PC-3 (cell line): Measurements from ENCODE around the gene GDF2. TPM values are rescaled to one million over a fixed set of nuclear protein-coding genes. Genes with fewer than 3 reads are reported as not detected.

Experiments
- ATAC-seq: fragments of 200-7000 bp; cut with Tn5 transposase; 2 replicates; pipeline ENCODE4 v1.9.1; 2020; ENCODE audit warnings: mild to moderate bottlenecking, moderate library complexity
- BruUV-seq: library from RNA; stranded (reverse); fragments of 400-500 nt; replicated peaks from 2 replicates; lab custom pipeline; 2021; lab: Mats Ljungman, UMichigan
- CTCF ChIA-PET: fragments of 300-600 bp; sonication (Branson Sonifier 250); formaldehyde crosslinking; loops from one replicate; lab custom pipeline; 2022; ENCODE audit warnings: antibody characterized with exemption; lab: Charles Lee
- POLR2A ChIA-PET: fragments of 300-600 bp; sonication (Branson Sonifier 250); formaldehyde crosslinking; loops from one replicate; lab custom pipeline; 2022; ENCODE audit warnings: antibody characterized with exemption; ENCODE audit not compliant: unreplicated experiment; lab: Charles Lee
- DNase-seq: peaks from one replicate; pipeline ENCODE4 v3.0.0-alpha.2; 2015
- H2AFZ ChIP-seq: fragments of 300-600 bp; sonication (generic); 2 replicates; pipeline ENCODE4 v1.6.0; 2016; ENCODE audit warnings: antibody characterized with exemption, low read length
- H3F3A ChIP-seq: fragments of 300-600 bp; sonication (generic); one replicate; pipeline ENCODE4 v1.6.0; 2017; ENCODE audit warnings: antibody characterized with exemption, low read length, control low read depth, mild to moderate bottlenecking; ENCODE audit not compliant: unreplicated experiment
- H3K27ac ChIP-seq: fragments of 300-600 bp; sonication (generic); 2 replicates; pipeline ENCODE4 v1.5.1; 2016; ENCODE audit warnings: mild to moderate bottlenecking, low read length
- H3K27me3 ChIP-seq: fragments of 300-600 bp; sonication (generic); 2 replicates; pipeline ENCODE4 v1.6.1; 2016; ENCODE audit warnings: low read length, mixed read lengths
- H3K36me3 ChIP-seq: fragments of 300-600 bp; sonication (generic); 2 replicates; pipeline ENCODE4 v1.6.1; 2016; ENCODE audit warnings: low read depth, mixed run types, low read length, mixed read lengths
- H3K4me1 ChIP-seq: fragments of 300-600 bp; sonication (generic); 2 replicates; pipeline ENCODE4 v1.5.1; 2016; ENCODE audit warnings: low read length; ENCODE audit not compliant: insufficient read depth
- H3K4me2 ChIP-seq: fragments of 300-600 bp; sonication (generic); 2 replicates; pipeline ENCODE4 v1.6.0; 2016; ENCODE audit warnings: low read length
- H3K4me3 ChIP-seq: fragments of 300-600 bp; sonication (generic); 2 replicates; pipeline ENCODE4 v1.5.1; 2016; ENCODE audit warnings: mild to moderate bottlenecking, low read length, mixed read lengths
- H3K79me2 ChIP-seq: fragments of 300-600 bp; sonication (generic); 2 replicates; pipeline ENCODE4 v1.6.1; 2017; ENCODE audit warnings: low read length, mixed read lengths
- H3K9ac ChIP-seq: fragments of 300-600 bp; sonication (generic); 2 replicates; pipeline ENCODE4 v1.6.0; 2016; ENCODE audit warnings: mild to moderate bottlenecking, low read length
- H3K9me2 ChIP-seq: fragments of 300-600 bp; sonication (generic); replicated peaks from 2 replicates; pipeline ENCODE4 v1.6.1; 2016; ENCODE audit warnings: mixed run types, low read length, mixed read lengths
- H3K9me3 ChIP-seq: fragments of 300-600 bp; sonication (generic); 2 replicates; pipeline ENCODE4 v1.6.1; 2016; ENCODE audit warnings: low read length, mixed read lengths
- H4K20me1 ChIP-seq: fragments of 300-600 bp; sonication (generic); 2 replicates; pipeline ENCODE4 v1.6.1; 2016; ENCODE audit warnings: low read length, mixed read lengths
- CTCF ChIP-seq: fragments of 300-600 bp; sonication (generic); conservative IDR thresholded peaks from 2 replicates; pipeline ENCODE4 v1.5.1; 2017; ENCODE audit warnings: antibody characterized with exemption, low read depth, mild to moderate bottlenecking, low read length
- EZH2 ChIP-seq: fragments of 300-600 bp; sonication (generic); IDR thresholded peaks from one replicate; pipeline ENCODE4 v1.6.1; 2017; ENCODE audit warnings: antibody characterized with exemption, mild to moderate bottlenecking, low read length; ENCODE audit not compliant: unreplicated experiment
- EZH2phosphoT487 ChIP-seq: fragments of 300-600 bp; sonication (generic); IDR thresholded peaks from 2 replicates; pipeline ENCODE4 v1.6.1; 2018; ENCODE audit warnings: mild to moderate bottlenecking, antibody characterized with exemption, low read length, borderline replicate concordance
- intact Hi-C: fragments of 100-400 bp; cut with micrococcal nuclease; formaldehyde crosslinking; loops from 2 replicates; pipeline ENCODE4 v1.9.0; 2023
- total RNA-seq: library from RNA; depleted of rRNA; stranded (reverse); fragments of >200 nt; gene quantifications from 2 replicates; pipeline ENCODE4 v1.2.3, GENCODE V29; 2014

GDF2 gene
- total RNA-seq, 1 experiment from 2014 or later, result not detected

DNA sequence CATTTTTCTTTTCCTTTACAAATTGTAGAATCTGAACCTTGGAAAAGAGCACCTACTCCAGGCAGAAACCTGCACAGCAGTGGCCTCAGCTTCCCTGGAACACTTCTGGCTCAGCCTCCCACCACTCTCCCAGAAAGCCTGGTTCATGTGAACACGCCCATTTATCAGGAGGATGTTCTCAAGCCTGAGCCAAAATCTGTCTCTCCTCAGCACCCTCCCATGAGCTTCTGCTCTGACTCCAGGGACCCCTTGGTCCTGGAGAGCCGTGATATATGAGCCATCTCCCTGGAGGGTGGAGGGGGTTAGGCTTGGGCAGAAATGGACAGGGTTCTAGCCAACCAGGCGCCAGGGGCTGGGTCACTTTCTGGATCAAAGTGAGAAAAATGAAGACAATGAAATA lies 10.1 kb downstream of the GDF2 start:
- no peak overlapping the region for H2AFZ ChIP-seq
- H3K9me3 ChIP-seq, result no peaks in the 10 kb centered on the region
- no peaks in the 10 kb centered on the region for H4K20me1 ChIP-seq
- intact Hi-C loops, result no loop called here
- peaks cover 5% of the 10 kb centered on the region for H3K27me3 ChIP-seq
- H3K9ac ChIP-seq, result no peak overlapping the region
- ChIA-PET POLR2A (no interaction called here), CTCF (no interaction called here)
- H3K4me3 ChIP-seq, result no peak overlapping the region
- no TSS peak for BruUV-seq
- no peaks in the 10 kb centered on the region for H3K79me2 ChIP-seq
- H3F3A ChIP-seq, result no peaks in the 10 kb centered on the region
- TF ChIP-seq EZH2 (no peak), EZH2phosphoT487 (no peak), CTCF (no peak)
- no peak overlapping the region for H3K27ac ChIP-seq
- no peaks in the 10 kb centered on the region for H3K36me3 ChIP-seq
- no peak overlapping the region for H3K4me2 ChIP-seq
- ATAC-seq (no peak), DNase-seq (no peak)
- H3K9me2 ChIP-seq, result no peaks in the 10 kb centered on the region
- H3K4me1 ChIP-seq, result no peaks in the 10 kb centered on the region

DNA sequence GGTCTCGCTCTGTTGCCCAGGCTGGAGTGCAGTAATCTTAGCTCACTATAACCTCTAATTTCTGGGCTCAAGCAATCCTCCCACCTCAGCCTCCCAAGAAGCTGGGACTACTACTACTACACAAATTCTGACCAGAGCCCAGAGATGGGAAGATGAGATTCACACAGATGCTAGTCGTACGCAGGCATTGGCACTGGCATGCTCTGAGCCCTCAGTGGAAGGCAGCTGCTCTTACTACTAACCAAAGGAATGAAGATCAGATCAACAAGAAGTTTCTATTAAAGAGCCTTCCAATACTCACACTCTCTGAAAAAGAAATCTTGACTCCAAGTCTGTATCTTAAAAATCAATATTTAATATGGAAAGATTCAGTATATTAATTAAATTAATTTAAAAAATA lies 10.7 kb downstream of the GDF2 start:
- no peak overlapping the region for H2AFZ ChIP-seq
- no peaks in the 10 kb centered on the region for H3K4me1 ChIP-seq
- H3K27ac ChIP-seq, result no peak overlapping the region
- no peaks in the 10 kb centered on the region for H3F3A ChIP-seq
- no peak for DNase-seq
- H4K20me1 ChIP-seq, result no peaks in the 10 kb centered on the region
- no peak for ATAC-seq
- H3K9me2 ChIP-seq, result no peaks in the 10 kb centered on the region
- no peak overlapping the region for H3K4me3 ChIP-seq
- H3K36me3 ChIP-seq, result no peaks in the 10 kb centered on the region
- no peak overlapping the region for H3K4me2 ChIP-seq
- peaks cover 7% of the 10 kb centered on the region for H3K27me3 ChIP-seq
- no peaks in the 10 kb centered on the region for H3K9me3 ChIP-seq
- no TSS peak for BruUV-seq
- no peak overlapping the region for H3K9ac ChIP-seq
- ChIA-PET POLR2A (no interaction called here), CTCF (no interaction called here)
- no peaks in the 10 kb centered on the region for H3K79me2 ChIP-seq
- intact Hi-C loops, result no loop called here
- TF ChIP-seq EZH2 (no peak), EZH2phosphoT487 (no peak), CTCF (no peak)

GRCh38 chr10:47333532-47333931 lies 11.3 kb downstream of the GDF2 start:
- Histone ChIP-seq H2AFZ (no peak overlapping the region), H3K4me3 (no peak overlapping the region), H3K4me1 (no peaks in the 10 kb centered on the region), H3K9me3 (no peaks in the 10 kb centered on the region), H3K27me3 (peaks cover 7% of the 10 kb centered on the region), H3K4me2 (no peak overlapping the region), H3K9ac (no peak overlapping the region), H3K79me2 (no peaks in the 10 kb centered on the region), H3K27ac (no peak overlapping the region), H3K36me3 (no peaks in the 10 kb centered on the region), H3F3A (no peaks in the 10 kb centered on the region), H4K20me1 (no peaks in the 10 kb centered on the region), H3K9me2 (no peaks in the 10 kb centered on the region)
- BruUV-seq, result no TSS peak
- DNase-seq, result no peak
- POLR2A ChIA-PET, result no interaction called here
- ATAC-seq, result no peak
- CTCF ChIA-PET, result no interaction called here
- no peak for TF ChIP-seq EZH2
- TF ChIP-seq CTCF, result no peak
- no peak for TF ChIP-seq EZH2phosphoT487
- intact Hi-C loops, result no loop called here
